H9 (cell line): ENCODE results near the gene FOS. TPM values are rescaled to one million over a fixed set of nuclear protein-coding genes. Genes with fewer than 3 reads are reported as not detected.

Experiments
- DNase-seq: peaks from one replicate; pipeline ENCODE4 v3.0.0-alpha.2; 2017
- H2AFZ ChIP-seq: one replicate; pipeline ENCODE4 v1.6.1; 2013; ENCODE audit warnings: mild to moderate bottlenecking, low read length, control low read depth, moderate library complexity
- H2AK5ac ChIP-seq: 2 replicates; pipeline ENCODE4 v1.6.1; 2013; ENCODE audit warnings: low read length, control low read depth, mixed read lengths; ENCODE audit not compliant: insufficient read length
- H2BK120ac ChIP-seq: one replicate; pipeline ENCODE4 v1.6.1; 2013; ENCODE audit warnings: low read depth, mild to moderate bottlenecking, low read length, control low read depth, inconsistent platforms; ENCODE audit not compliant: poor library complexity, severe bottlenecking
- H2BK12ac ChIP-seq: 2 replicates; pipeline ENCODE4 v1.6.1; 2013; ENCODE audit warnings: low read length, control low read depth, mixed read lengths, low read depth; ENCODE audit not compliant: insufficient read length
- H2BK15ac ChIP-seq: 2 replicates; pipeline ENCODE4 v1.6.1; 2013; ENCODE audit warnings: low read depth, low read length, control low read depth
- H2BK20ac ChIP-seq: one replicate; pipeline ENCODE4 v1.6.1; 2013; ENCODE audit warnings: low read depth, mild to moderate bottlenecking, low read length, control low read depth, inconsistent platforms; ENCODE audit not compliant: poor library complexity, severe bottlenecking
- H2BK5ac ChIP-seq: 2 replicates; pipeline ENCODE4 v1.6.1; 2013; ENCODE audit warnings: low read length, control low read depth, mixed read lengths; ENCODE audit not compliant: insufficient read length
- H3K14ac ChIP-seq: 2 replicates; pipeline ENCODE4 v1.6.1; 2013; ENCODE audit warnings: low read length, control low read depth; ENCODE audit not compliant: insufficient read depth
- H3K18ac ChIP-seq: 2 replicates; pipeline ENCODE4 v1.6.1; 2013; ENCODE audit warnings: low read depth, mild to moderate bottlenecking, mixed read lengths, low read length, control low read depth; ENCODE audit not compliant: insufficient read length
- H3K23ac ChIP-seq: 2 replicates; pipeline ENCODE4 v1.6.1; 2013; ENCODE audit warnings: low read length, control low read depth, mixed read lengths, low read depth; ENCODE audit not compliant: insufficient read length
- H3K23me2 ChIP-seq: 2 replicates; pipeline ENCODE4 v1.6.1; 2013; ENCODE audit warnings: low read depth, mild to moderate bottlenecking, mixed read lengths, low read length, control low read depth; ENCODE audit not compliant: insufficient read length, poor library complexity, severe bottlenecking
- H3K27ac ChIP-seq: 2 replicates; pipeline ENCODE4 v1.5.1; 2013; ENCODE audit warnings: low read length, control low read depth, mixed read lengths, low read depth; ENCODE audit not compliant: insufficient read length
- H3K27me3 ChIP-seq: 2 replicates; pipeline ENCODE4 v1.6.1; 2013; ENCODE audit warnings: low read length, control low read depth, inconsistent platforms; ENCODE audit not compliant: insufficient read depth
- H3K4ac ChIP-seq: 2 replicates; pipeline ENCODE4 v1.6.1; 2013; ENCODE audit warnings: low read depth, mild to moderate bottlenecking, control low read depth, inconsistent platforms, low read length, moderate library complexity
- H3K4me1 ChIP-seq: 2 replicates; pipeline ENCODE4 v1.6.1; 2013; ENCODE audit warnings: low read length, control low read depth, inconsistent platforms; ENCODE audit not compliant: insufficient read depth
- H3K4me2 ChIP-seq: 2 replicates; pipeline ENCODE4 v1.6.1; 2013; ENCODE audit warnings: low read length, control low read depth, mixed read lengths; ENCODE audit not compliant: insufficient read length, insufficient read depth
- H3K56ac ChIP-seq: 2 replicates; pipeline ENCODE4 v1.6.1; 2013; ENCODE audit warnings: low read depth, mild to moderate bottlenecking, mixed read lengths, low read length, control low read depth; ENCODE audit not compliant: insufficient read length
- H3K79me1 ChIP-seq: 2 replicates; pipeline ENCODE4 v1.6.1; 2013; ENCODE audit warnings: low read depth, mild to moderate bottlenecking, moderate library complexity, low read length, control low read depth, inconsistent platforms; ENCODE audit not compliant: insufficient read depth, poor library complexity, severe bottlenecking
- H3K79me2 ChIP-seq: 2 replicates; pipeline ENCODE4 v1.6.1; 2013; ENCODE audit warnings: low read length, control low read depth, inconsistent platforms; ENCODE audit not compliant: insufficient read depth
- H3K9ac ChIP-seq: 2 replicates; pipeline ENCODE4 v1.6.1; 2013; ENCODE audit warnings: low read length, control low read depth, mixed read lengths; ENCODE audit not compliant: insufficient read length; ENCODE audit errors: extremely low read depth
- H3K9me3 ChIP-seq: one replicate; pipeline ENCODE4 v1.6.1; 2013; ENCODE audit warnings: low read depth, low read length, inconsistent platforms; ENCODE audit not compliant: control insufficient read depth
- H3T11ph ChIP-seq: one replicate; pipeline ENCODE4 v1.6.1; 2013; ENCODE audit warnings: mild to moderate bottlenecking, low read length, control low read depth, inconsistent platforms
- H4K20me1 ChIP-seq: one replicate; pipeline ENCODE4 v1.6.1; 2013; ENCODE audit not compliant: control insufficient read depth, insufficient read length, insufficient read depth
- H4K5ac ChIP-seq: 2 replicates; pipeline ENCODE4 v1.6.1; 2013; ENCODE audit warnings: low read depth, mild to moderate bottlenecking, mixed read lengths, low read length, control low read depth; ENCODE audit not compliant: insufficient read length
- H4K8ac ChIP-seq: replicated peaks from 2 replicates; pipeline ENCODE4 v1.6.1; 2013; ENCODE audit warnings: low read length, control low read depth, mixed read lengths, low read depth; ENCODE audit not compliant: insufficient read length
- H4K91ac ChIP-seq: 2 replicates; pipeline ENCODE4 v1.6.1; 2013; ENCODE audit warnings: low read depth, mild to moderate bottlenecking, moderate library complexity, mixed read lengths, low read length, control low read depth; ENCODE audit not compliant: insufficient read length
- H3K27ac Mint-ChIP-seq, 3 experiments: 2 replicates in 2 of 3; 3 replicates in 1 of 3; pipeline ENCODE4 v1.8.0; 2020 to 2021; ENCODE audit warnings: mixed read lengths in 3 of 3, mild to moderate bottlenecking in 1 of 3, moderate library complexity in 1 of 3
- H3K27me3 Mint-ChIP-seq: 2 replicates; pipeline ENCODE4 v1.8.0; 2021; ENCODE audit warnings: low read depth, mild to moderate bottlenecking, moderate library complexity, mixed read lengths
- H3K36me3 Mint-ChIP-seq, 3 experiments: 2 replicates in 2 of 3; 3 replicates in 1 of 3; pipeline ENCODE4 v1.8.0; 2020 to 2021; ENCODE audit warnings: low read depth in 3 of 3, mixed read lengths in 3 of 3; ENCODE audit not compliant: insufficient read depth in 1 of 3
- H3K4me1 Mint-ChIP-seq, 2 experiments: 2 replicates each; pipeline ENCODE4 v1.8.0; 2020; ENCODE audit warnings: mixed read lengths in 2 of 2
- H3K4me3 Mint-ChIP-seq, 2 experiments: 2 replicates in 1 of 2; 3 replicates in 1 of 2; pipeline ENCODE4 v1.8.0; 2020 to 2021; ENCODE audit warnings: mild to moderate bottlenecking in 2 of 2, mixed read lengths in 2 of 2, moderate library complexity in 1 of 2
- H3K9me3 Mint-ChIP-seq, 2 experiments: 2 replicates in 1 of 2; 3 replicates in 1 of 2; pipeline ENCODE4 v1.8.0; 2020; ENCODE audit warnings: mild to moderate bottlenecking in 2 of 2, mixed read lengths in 2 of 2, moderate library complexity in 1 of 2
- CTCF ChIP-seq: fragments of 200-600 bp; sonication (generic); conservative IDR thresholded peaks from 3 replicates; pipeline ENCODE4 v1.8.0; 2021; ENCODE audit warnings: antibody characterized with exemption, mild to moderate bottlenecking
- WGBS: extraction: QIAGEN DNeasy Blood & Tissue Kit; methylation state at CpG from one replicate; pipeline ENCODE4 v1.1.7; 2013; ENCODE audit warnings: missing lambda C conversion rate, low lambda C conversion rate, mixed read lengths; ENCODE audit not compliant: insufficient read length; ENCODE audit errors: extremely low coverage; 5-methylcytosine and 5-hydroxymethylcytosine counted together
- total RNA-seq: library from RNA; stranded (reverse); gene quantifications from 2 replicates; pipeline ENCODE4 v1.2.1, GENCODE V29; 2021

The FOS gene
- total RNA-seq, 1 experiment from 2014 or later, result 33.9 TPM

- Histone ChIP-seq H3K79me2 (no peaks in the 10 kb centered on the region), H3T11ph (peak overlapping the region; percentile 90), H2BK12ac (peak overlapping the region; percentile 40), H4K8ac (no peak overlapping the region), H3K23ac (no peak overlapping the region), H2AFZ (no peak overlapping the region), H3K9ac (peak overlapping the region; percentile 68), H3K4me1 (no peaks in the 10 kb centered on the region), H4K5ac (peak overlapping the region; percentile 54), H3K56ac (no peak overlapping the region), H3K18ac (peak overlapping the region; percentile 99), H2AK5ac (no peak overlapping the region), H3K4me2 (peak overlapping the region; percentile 72), H3K9me3 (no peaks in the 10 kb centered on the region), H2BK15ac (no peak overlapping the region), H3K23me2 (peaks cover 8% of the 10 kb centered on the region), H4K20me1 (no peaks in the 10 kb centered on the region), H2BK120ac (peak overlapping the region; percentile 83), H3K27me3 (no peaks in the 10 kb centered on the region), H3K4ac (peak overlapping the region; percentile 77; the same call in 1 of the 2 replicates), H4K91ac (no peak overlapping the region), H2BK5ac (peak overlapping the region; percentile 86), H3K14ac (peak overlapping the region; percentile 99), H2BK20ac (peak overlapping the region; percentile 33), H3K79me1 (no peaks in the 10 kb centered on the region), H3K27ac (peak overlapping the region; percentile 68)
- Mint-ChIP-seq H3K27me3 (peaks cover 5% of the 10 kb centered on the region; the same call in 1 of the 2 replicates), H3K27ac (peak overlapping the region; percentile 99), H3K4me3 (peak overlapping the region; percentile 80 to 83), H3K9me3 (no peaks in the 10 kb centered on the region), H3K36me3 (no peaks in the 10 kb centered on the region; a peak in 1 of 7 replicates), H3K4me1 (peaks cover 36% of the 10 kb centered on the region in 2 experiments)
- TF ChIP-seq CTCF, result no peak
- no CpG with 5 or more reads among the region's 12 CpGs for WGBS
- no peak for DNase-seq
These were observed 20.4 kb upstream of the FOS start for GRCh38 chr14:75258079-75258802.
